Hepatocyte (in vitro differentiated cells): ENCODE results near the gene SLIT1.

ENCODE experiments used
- CTCF ChIP-seq: fragments of 200-600 bp; sonication (generic); IDR thresholded peaks from 2 replicates; pipeline ENCODE4 v1.5.1; 2016; ENCODE audit warnings: antibody characterized with exemption, mild to moderate bottlenecking; ENCODE audit not compliant: poor library complexity
- EZH2 ChIP-seq: fragments of 200-600 bp; sonication (generic); IDR thresholded peaks from 2 replicates; pipeline ENCODE4 v1.6.1; 2016; ENCODE audit warnings: antibody characterized with exemption, mild to moderate bottlenecking, borderline replicate concordance

DNA sequence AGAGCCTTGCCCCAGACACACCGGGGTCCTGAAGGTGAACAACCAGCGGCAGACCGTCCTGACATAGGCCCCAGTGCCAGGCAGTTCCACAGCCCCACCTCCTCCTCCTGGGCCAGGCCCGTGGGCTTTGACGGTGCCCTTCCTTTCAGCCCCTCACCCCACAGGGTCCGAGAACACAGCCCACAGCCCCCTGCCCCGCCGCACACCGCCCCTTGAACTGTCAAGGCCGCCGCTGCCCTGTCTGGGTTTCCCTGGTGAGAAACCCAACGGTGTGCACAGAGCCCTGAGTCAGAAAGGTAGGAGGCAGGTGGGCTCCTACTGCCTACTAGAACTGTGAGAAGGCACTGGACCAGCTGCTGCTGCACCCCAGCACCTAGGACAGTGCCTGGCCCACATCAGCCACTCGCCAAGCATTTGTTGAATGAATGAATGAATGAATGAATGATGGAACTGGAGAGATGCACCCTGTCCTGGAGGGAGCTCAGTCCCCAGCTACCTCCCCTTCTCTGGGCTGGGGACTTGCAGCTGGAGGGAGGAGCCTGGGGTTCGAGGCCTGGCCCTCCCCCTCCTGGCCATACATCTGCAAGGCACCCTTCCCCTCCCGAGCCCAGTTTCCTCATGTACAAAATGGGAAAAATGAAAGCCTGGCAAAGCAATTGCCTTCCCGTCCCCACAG, 117.9 kb downstream of the SLIT1 start:
- TF ChIP-seq CTCF (no peak), EZH2 (no peak)
